ENCODE results near the gene USP24.

GRCh38 chr1:55055084-55055882 is 159.9 kb downstream of the USP24 start:
- TF ChIP-seq YY1 (IDR thresholded peaks at IDR 0.05; ENCODE audit: low read depth) (no peak), CREB1 (IDR thresholded peaks at IDR 0.05; ENCODE audit: low read depth) (no peak)

Data from Ishikawa (cell line).